SU-DHL-6 (cell line): Measurements from ENCODE around the gene RASIP1.

Experiments
- H2AFZ ChIP-seq: fragments of 200-600 bp; sonication (generic); 2 replicates; pipeline ENCODE4 v1.6.1; 2014; ENCODE audit warnings: low read depth, mild to moderate bottlenecking, moderate library complexity, mixed read lengths, antibody characterized with exemption, low read length; ENCODE audit not compliant: severe bottlenecking
- H3F3A ChIP-seq: fragments of 200-600 bp; shearing (Covaris generic); 2 replicates; pipeline ENCODE4 v1.6.0; 2016; ENCODE audit warnings: antibody characterized with exemption, mild to moderate bottlenecking; ENCODE audit not compliant: insufficient read depth
- H3K27ac ChIP-seq: fragments of 200-600 bp; sonication (generic); 2 replicates; pipeline ENCODE4 v1.5.1; 2016; ENCODE audit warnings: low read depth, mild to moderate bottlenecking, low read length, moderate library complexity, mixed read lengths
- H3K27me3 ChIP-seq: fragments of 200-600 bp; sonication (generic), shearing (Covaris generic); 2 replicates; pipeline ENCODE4 v1.6.0; 2014; ENCODE audit warnings: mild to moderate bottlenecking, low read length
- H3K36me3 ChIP-seq: fragments of 200-600 bp; sonication (generic); 2 replicates; pipeline ENCODE4 v1.6.1; 2014; ENCODE audit warnings: mild to moderate bottlenecking, low read length, mixed read lengths
- H3K4me2 ChIP-seq: fragments of 300-600, 200-600 bp; shearing (Covaris generic), sonication (generic); 2 replicates; pipeline ENCODE4 v1.6.0; 2014; ENCODE audit warnings: low read length, low read depth, mild to moderate bottlenecking; ENCODE audit not compliant: poor library complexity, severe bottlenecking
- H3K4me3 ChIP-seq: fragments of 200-600 bp; sonication (generic); 2 replicates; pipeline ENCODE4 v1.5.1; 2014; ENCODE audit warnings: antibody characterized with exemption, low read length, mild to moderate bottlenecking, mixed read lengths; ENCODE audit not compliant: insufficient read depth, poor library complexity, severe bottlenecking
- H3K79me2 ChIP-seq: fragments of 200-600 bp; sonication (generic); 2 replicates; pipeline ENCODE4 v1.6.1; 2014; ENCODE audit warnings: mild to moderate bottlenecking, low read length, moderate library complexity; ENCODE audit not compliant: insufficient read depth
- H3K9ac ChIP-seq: fragments of 200-600 bp; sonication (generic); 2 replicates; pipeline ENCODE4 v1.7.0; 2014; ENCODE audit warnings: mild to moderate bottlenecking, low read length
- H3K9me2 ChIP-seq: fragments of 200-600 bp; sonication (generic); replicated peaks from 2 replicates; pipeline ENCODE4 v1.6.1; 2014; ENCODE audit warnings: low read length; ENCODE audit not compliant: insufficient read depth
- H3K9me3 ChIP-seq: fragments of 200-600 bp; sonication (generic); 2 replicates; pipeline ENCODE4 v1.6.1; 2014; ENCODE audit warnings: low read length, mixed read lengths; ENCODE audit not compliant: insufficient read depth
- H4K20me1 ChIP-seq: fragments of 200-600 bp; sonication (generic); 2 replicates; pipeline ENCODE4 v1.6.1; 2014; ENCODE audit warnings: low read depth, mild to moderate bottlenecking, antibody characterized with exemption, low read length, moderate library complexity, mixed read lengths
- CTCF ChIP-seq: fragments of 200-600 bp; sonication (generic); IDR thresholded peaks from one replicate; pipeline ENCODE4 v1.5.1; 2017; ENCODE audit warnings: antibody characterized with exemption, mild to moderate bottlenecking, low read length, moderate library complexity; ENCODE audit not compliant: insufficient read depth, poor library complexity, severe bottlenecking
- EZH2phosphoT487 ChIP-seq: fragments of 200-600 bp; sonication (generic), shearing (Covaris generic); conservative IDR thresholded peaks from 2 replicates; pipeline ENCODE4 v1.6.1; 2018; ENCODE audit warnings: mild to moderate bottlenecking, antibody characterized with exemption, low read length, moderate library complexity, mixed read lengths

The RASIP1 gene

GRCh38 chr19:48673436-48674100, 66.8 kb downstream of the RASIP1 start:
- H3K9me3 ChIP-seq: no peaks in the 10 kb centered on the region
- no peak overlapping the region for H3K27ac ChIP-seq
- no peak overlapping the region for H3K4me3 ChIP-seq
- H3K4me2 ChIP-seq: no peak overlapping the region
- H3K36me3 ChIP-seq: no peaks in the 10 kb centered on the region
- H3K79me2 ChIP-seq: no peaks in the 10 kb centered on the region
- H3K9me2 ChIP-seq: no peaks in the 10 kb centered on the region
- TF ChIP-seq CTCF: no peak
- TF ChIP-seq EZH2phosphoT487: no peak
- no peaks in the 10 kb centered on the region for H3K27me3 ChIP-seq
- no peaks in the 10 kb centered on the region for H4K20me1 ChIP-seq
- no peak overlapping the region for H2AFZ ChIP-seq
- H3F3A ChIP-seq: no peaks in the 10 kb centered on the region
- no peak overlapping the region for H3K9ac ChIP-seq

- no peak within 1 kb of the TSS for H3K27ac ChIP-seq
- TF ChIP-seq CTCF (no peak), EZH2phosphoT487 (no peak)
- H3K79me2 ChIP-seq: no peaks in the 10 kb centered on the region
- no peaks in the 10 kb centered on the region for H3K9me2 ChIP-seq
- no peaks in the 10 kb centered on the region for H3F3A ChIP-seq
- no peak within 1 kb of the TSS for H2AFZ ChIP-seq
- no peaks in the 10 kb centered on the region for H3K27me3 ChIP-seq
- H3K4me3 ChIP-seq: no peak within 1 kb of the TSS
- no peaks in the 10 kb centered on the region for H4K20me1 ChIP-seq
- no peak within 1 kb of the TSS for H3K9ac ChIP-seq
- H3K36me3 ChIP-seq: no peaks in the 10 kb centered on the region
- no peak within 1 kb of the TSS for H3K4me2 ChIP-seq
- no peaks in the 10 kb centered on the region for H3K9me3 ChIP-seq
Measured at GRCh38 chr19:48672994-48673393, 67.4 kb downstream of the RASIP1 start, which contains the start of gene NTN5. Gene NTN5, minus strand, starts transcription at chr19:48673017. Its CDS starts 2,031 bp downstream, at chr19:48670986.

- H2AFZ ChIP-seq: no peak overlapping the region
- no peaks in the 10 kb centered on the region for H4K20me1 ChIP-seq
- no peaks in the 10 kb centered on the region for H3K79me2 ChIP-seq
- H3K27ac ChIP-seq: no peak overlapping the region
- H3K9me2 ChIP-seq: no peaks in the 10 kb centered on the region
- no peak overlapping the region for H3K4me3 ChIP-seq
- H3K27me3 ChIP-seq: no peaks in the 10 kb centered on the region
- no peaks in the 10 kb centered on the region for H3K36me3 ChIP-seq
- H3K9ac ChIP-seq: no peak overlapping the region
- no peaks in the 10 kb centered on the region for H3K9me3 ChIP-seq
- no peak for TF ChIP-seq EZH2phosphoT487
- TF ChIP-seq CTCF: no peak
- no peaks in the 10 kb centered on the region for H3F3A ChIP-seq
- H3K4me2 ChIP-seq: no peak overlapping the region
Measured at GRCh38 chr19:48671446-48671995, 68.9 kb downstream of the RASIP1 start.
